HG03196 (cell line): Measurements from ENCODE around the gene SYTL3.
"Not testable (repeated sequence)": the region's sequence is repeated elsewhere in the genome, so short reads cannot be mapped to it uniquely, and the experiment has no call there.

Source experiments
- ATAC-seq: cut with Tn5 transposase; IDR thresholded peaks from one replicate; pipeline ENCODE4 v1.9.1; 2021; ENCODE audit not compliant: unreplicated experiment

SYTL3 gene

DNA sequence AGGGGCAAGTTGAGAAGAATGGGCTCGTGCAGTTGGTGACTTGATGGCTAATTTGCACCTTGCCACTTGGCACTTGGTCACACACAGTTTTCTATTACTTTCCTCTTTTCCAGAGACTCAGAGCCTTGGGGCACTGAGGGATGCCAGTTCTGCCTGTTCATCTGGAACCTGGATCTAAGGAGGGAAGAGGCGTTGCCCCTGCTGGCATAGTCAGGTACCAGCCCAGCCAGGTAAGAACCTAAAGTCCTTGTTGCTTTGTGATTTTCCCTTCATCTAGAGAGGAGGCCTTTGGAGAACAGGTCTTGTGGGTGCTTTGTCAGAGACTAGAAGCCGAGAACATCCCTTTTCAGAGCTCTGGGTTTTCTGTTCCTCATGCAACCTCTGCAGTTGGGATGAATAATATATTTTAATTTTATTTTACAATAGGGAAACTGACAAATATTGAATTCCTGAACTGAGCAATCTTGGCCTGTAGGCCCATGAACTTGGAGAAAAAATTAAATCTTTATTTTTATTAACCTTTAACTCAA is 11.4 kb downstream of the SYTL3 start:
- no peak for ATAC-seq

DNA sequence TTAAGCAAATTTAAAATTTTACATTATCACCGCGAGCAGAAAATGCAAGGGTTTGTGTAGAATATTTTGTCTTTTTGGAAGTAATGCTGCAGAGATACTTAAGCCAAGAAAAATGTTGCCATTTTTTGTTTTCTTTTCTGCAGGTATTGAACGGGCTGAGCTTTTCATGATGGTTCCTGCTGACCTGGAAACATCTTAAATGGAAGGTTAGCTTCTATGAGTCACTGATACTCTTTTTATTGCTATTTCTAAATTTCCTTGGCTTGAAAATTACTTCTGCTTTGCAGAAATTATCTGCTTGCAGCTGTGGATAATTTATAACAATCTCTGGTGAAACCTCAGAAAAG is 12.7 kb downstream of the SYTL3 start:
- ATAC-seq, result no peak

DNA sequence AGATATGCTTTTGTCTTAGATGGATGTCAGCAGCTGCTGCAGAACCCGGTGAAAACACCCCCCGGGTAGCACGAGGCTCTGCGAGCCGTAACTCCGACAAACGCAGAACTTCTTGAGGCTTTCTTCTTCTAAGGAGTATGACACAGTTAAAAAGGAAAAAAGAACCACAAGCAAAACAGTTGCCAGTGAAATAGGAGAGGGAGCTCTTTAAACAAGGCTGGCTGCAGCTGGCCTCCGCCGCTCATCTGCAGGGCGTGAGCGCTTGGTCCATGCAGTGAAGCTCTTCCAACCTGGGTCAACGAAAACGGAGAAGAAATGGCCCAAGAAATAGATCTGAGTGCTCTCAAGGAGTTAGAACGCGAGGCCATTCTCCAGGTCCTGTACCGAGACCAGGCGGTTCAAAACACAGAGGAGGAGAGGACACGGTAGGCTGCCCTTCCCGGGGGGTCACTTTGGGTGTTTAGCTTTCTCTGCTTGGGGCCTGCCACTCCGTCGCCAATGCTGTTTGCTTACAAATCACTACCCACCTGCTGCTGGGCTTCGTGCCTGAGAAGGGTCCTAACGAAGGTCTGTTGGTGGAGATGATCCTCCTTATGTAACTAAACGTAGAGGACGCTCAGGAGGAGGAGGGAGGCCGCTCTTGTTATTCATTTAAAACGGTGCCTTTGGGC is 13.2 kb downstream of the SYTL3 start:
- ATAC-seq, result no peak

DNA sequence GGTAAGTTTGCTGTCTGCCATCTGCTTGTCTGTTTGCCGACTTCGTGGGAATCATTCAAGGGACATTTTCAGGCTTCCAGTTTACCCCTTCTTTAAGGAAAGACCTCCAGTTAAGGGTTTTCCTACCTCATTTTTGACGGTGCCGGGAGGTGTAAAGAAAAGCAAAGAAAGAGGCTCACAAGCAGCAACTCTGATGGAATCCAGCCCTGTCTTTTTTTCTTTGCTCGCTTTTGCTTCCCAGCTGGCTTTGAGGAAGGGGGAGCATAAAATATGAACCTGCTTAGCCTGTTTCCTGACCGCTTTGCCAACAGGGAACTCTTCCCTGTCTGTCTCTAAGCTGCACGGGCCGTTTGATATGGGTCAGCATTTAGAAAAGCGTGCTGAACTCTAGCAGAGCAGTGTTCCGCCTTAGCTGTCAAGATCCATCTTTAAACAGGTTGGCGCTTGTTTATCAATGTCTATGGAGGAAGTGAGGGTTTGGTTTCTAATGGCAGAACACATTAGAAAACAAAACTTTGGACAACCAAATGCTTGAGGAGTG is 13.8 kb downstream of the SYTL3 start:
- no peak for ATAC-seq

DNA sequence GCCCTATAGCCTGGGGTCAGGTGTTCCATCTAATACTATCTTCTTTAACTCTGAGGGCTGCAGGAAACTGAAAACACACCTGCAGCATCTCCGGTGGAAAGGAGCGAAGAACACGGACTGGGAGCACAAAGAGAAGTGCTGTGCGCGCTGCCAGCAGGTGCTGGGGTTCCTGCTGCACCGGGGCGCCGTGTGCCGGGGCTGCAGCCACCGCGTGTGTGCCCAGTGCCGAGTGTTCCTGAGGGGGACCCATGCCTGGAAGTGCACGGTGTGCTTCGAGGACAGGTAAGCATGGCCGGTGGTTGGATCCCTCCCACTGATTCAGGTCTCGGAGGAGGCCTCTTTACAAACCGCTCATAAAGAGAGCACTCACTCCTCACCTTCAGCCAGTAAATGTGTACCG is 15.5 kb downstream of the SYTL3 start:
- ATAC-seq, result no peak

DNA sequence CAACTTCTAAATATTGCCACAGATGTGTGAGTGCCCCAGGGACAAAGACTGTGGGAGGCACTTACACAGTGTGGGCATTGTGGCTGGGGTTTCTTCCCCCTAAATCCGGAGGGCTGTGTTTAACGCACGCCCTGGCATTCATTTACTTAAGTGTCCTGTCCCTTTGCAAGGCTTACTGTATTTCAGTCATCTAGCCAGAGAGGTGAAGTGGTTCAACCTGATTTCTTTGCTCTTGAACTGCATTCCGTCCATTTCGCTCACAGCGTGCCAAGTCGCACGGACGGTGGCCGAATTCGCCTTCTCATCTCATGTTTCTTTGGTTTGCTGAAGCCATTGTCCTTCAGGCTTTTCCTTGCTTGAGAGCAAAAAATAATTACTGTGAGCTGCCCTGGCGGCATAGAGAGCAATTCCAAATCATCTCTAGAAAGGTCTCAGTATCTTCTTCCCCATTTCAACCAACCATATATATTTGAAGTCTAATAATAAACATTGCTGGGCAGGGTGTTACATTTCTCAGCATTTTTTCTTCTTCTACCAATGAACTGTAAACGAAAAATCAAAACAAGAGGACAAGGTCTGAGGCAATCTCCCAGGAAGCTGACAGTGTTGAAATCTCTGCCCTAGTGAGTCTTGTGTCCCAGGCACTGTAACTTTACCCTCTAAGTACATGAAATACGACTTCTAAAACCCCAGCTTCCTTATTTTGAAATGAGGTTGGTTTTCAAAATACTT is 16.9 kb downstream of the SYTL3 start:
- no peak for ATAC-seq

DNA sequence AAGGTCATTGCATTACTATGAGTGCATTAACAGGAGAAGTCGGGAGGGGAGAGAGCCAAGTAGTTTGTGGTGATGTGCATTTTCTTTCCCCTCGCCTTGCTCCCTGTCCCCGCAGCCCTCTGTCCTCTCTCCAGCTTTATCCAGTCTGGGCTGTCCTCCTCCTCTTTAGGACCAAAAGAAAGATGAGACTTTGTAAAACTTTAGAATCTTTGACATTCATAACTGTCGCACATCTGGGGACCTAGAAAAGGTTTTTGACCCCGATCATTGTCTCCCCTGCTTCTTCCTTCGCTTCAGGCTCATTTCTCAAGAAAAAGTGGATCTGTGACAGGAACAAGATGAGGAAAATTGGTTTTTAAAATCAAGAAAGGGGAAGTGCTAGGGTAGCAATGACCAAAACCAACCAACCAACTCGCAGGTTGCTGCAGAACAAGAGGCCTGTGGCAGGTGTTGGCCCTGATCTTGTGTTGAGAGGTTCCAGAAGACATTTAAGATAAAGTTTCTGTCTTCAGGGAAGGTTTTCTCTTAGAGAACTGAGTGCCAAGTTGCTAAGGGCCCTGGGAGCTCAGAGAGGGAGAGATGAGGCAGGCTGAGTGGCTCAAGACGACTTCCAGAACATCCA is 17.6 kb downstream of the SYTL3 start:
- no peak for ATAC-seq

DNA sequence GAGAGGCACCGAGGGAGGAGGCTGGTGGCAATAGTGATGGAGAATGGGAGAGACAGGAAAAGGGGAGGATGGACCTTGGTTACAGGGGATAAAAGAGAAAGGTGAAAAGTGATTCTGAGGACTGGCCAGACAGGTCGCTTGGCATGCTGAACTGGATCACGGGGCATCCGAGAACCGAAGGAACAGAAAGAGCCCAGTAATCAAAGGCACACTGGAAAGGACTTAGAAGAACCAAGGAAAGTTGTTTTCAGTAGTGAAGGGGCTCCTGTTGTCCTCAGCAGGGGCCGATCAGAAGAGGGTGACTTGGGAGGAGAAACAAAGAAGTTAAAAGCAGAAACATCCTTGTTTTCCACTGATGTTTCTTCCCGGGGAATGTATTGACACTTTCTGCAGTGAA is 18.9 kb downstream of the SYTL3 start:
- ATAC-seq, result no peak

DNA sequence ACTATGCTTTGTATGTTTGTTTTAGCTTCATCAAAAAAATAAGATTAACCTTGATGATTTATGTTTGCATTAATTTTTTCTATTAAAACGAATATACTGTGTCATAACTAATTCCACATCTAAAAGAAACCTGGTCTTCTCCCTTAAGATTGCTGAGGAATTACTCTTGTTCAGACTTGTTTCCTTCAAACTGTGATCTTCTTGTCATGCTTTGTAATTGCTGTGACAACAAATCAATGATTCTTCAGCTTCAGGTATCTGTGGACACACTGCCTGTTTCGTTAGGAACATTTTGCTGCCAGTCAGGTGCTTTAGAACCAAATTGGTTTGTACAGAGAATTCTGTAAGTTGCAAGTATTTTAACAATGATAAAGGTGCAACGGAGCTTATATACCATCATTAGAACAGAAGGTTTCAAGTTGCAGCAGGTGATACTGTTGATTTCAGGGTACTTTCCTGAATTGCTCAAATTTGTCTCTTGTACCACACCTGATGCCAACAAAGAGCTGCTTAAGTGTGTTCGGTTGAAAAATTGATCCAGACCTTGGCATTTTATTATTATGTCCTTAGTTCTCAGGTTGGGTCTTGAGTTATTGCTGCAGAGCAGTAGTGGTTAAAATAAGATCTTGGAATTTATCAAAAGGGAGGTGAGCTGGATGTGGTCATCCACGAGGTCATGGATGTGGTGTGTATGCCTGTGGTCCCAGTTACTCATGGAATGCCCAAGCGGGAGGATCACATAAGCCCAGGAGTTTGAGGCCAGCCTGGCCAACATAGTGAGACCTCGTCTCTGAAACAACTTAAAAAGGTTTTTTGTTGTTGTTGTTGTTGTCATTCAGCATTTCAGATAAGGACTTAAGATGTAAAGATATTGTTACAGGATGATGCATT is 19.5 kb downstream of the SYTL3 start:
- ATAC-seq, result no peak

DNA sequence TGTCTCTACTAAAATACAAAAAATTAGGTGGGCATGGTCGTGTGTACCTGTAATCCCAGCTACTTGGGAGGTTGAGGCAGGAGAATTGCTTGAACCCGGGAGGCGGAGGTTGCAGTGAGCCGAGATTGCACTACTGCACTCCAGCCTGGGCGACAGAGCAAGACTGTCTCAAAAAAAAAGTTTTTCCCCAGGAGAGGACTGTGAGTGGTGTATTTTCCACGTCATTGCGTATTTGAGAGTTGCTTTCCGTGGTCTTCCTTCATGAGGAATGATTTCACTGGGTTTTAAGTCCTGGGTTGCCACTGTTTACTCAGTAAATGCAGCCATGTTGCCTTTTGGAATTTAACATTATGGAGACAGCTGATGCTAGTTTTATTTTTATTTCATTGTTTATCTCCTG is 22.3 kb downstream of the SYTL3 start:
- ATAC-seq, result not testable (repeated sequence)

DNA sequence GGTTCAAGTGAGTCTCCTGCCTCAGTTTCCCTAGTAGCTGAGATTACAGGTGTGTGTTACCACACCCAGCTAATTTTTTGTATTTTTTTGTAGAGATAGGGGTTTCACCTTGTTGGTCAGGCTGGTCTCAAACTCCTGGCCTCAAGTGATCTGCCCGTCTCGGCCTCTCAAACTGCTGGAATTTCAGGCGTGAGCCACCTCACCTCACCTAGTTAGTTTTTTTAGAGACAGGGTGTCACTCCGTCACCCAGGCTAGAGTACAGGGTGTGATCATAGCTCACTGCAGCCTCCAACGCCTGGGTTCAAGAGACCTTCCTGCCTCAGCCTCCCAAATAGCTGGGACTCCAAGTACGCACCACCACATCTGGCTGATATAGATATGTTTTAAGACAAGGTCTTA is 22.9 kb downstream of the SYTL3 start:
- no peak for ATAC-seq

DNA sequence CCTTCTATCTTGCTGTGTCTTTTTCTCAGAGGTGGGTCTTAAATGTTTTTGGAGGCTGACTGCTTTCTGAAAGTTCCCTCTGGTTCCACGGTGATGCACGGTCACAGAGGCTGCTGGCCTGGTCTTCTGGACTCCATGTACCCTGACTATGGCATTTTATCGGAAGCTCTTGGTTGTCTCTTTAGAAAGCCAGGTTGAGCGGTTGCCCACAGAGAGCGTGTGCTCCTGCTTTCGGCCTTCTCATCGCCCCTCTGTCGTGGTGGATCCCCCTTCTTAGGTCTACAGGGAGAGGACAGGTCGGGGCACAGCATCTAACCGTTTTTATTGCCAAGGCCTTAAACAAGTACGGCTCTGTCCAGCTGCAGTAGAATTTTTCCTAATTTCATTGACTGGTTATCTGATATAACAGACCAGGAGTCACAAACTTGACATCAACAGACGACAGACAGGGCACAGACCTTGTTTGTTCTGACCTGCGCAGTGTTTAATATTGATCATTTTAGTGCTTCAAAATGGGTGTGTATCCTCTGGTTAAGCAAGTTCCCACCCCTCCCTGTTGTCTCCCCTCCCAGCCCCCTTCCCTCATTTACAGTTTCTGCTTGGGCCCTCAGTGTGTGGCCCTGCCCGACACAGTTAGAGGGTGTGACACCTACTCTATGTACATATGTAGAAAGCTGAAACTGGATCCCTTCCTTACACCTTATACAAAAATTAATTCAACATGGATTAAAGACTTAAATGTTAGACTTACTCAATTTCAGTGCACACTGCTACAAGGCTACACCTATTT is 24.7 kb downstream of the SYTL3 start:
- no peak for ATAC-seq

DNA sequence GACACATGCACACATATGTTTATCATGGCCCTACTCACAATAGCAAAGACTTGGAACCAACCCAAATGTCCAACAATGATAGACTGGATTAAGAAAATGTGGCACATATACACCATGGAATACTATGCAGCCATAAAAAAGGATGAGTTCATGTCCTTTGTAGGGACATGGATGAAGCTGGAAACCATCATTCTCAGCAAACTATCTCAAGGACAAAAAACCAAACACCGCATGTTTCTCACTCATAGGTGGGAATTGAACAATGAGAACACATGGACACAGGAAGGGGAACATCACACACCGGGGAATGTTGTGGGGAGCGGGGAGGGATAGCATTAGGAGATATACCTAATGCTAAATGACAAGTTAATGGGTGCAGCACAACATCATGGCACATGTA is 27.2 kb downstream of the SYTL3 start:
- not testable (repeated sequence) for ATAC-seq

DNA sequence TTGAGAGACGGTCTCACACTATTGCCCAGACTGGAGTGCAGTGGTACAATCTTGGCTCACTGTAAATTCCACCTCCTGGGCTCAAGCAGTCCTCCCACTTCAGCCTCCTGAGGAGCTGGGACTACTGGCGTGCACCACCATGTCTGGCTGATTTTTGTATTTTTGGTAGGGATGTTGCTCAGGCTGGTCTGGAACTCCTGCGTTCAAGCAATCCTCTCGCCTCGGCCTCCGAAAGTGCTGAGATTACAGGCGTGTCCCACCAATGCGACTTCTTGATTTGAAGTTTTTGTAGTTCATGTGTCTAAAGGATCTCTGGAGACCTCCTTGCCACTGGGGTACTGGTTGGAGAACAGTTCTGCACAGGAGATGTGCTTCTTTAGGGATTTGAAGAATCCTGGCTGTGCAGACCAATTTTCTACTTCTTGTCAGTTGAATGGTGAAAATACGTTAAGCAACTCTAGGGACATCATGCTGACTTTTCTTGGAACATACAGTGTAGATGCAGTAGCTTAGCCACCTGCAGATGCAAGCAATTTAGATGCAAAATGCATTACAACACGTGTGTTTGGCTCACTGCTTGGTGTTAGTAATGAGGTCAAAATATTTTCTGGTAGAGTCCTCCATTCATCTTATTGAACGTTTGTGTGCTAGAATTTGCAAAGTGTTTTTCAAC is 28.2 kb downstream of the SYTL3 start:
- ATAC-seq, result no peak

DNA sequence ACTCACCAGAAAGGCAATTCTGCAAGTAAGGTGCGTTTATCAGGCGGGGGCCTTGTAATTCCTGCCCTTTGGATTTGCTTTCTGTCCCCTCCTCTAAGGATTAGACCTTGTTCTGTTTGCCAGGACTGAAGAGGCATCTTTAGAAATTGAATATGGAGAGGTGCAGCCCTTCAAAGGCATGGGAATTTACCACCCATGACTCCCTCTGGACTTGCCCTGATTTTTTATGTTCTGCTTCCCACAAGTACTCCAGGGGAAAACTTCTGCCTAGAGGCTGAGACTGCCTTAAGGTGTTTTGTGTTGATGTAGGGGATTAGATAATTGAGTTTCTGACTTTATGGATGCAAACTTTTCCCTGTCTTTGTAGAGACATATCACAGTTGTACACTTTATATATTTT is 30.2 kb downstream of the SYTL3 start:
- no peak for ATAC-seq

DNA sequence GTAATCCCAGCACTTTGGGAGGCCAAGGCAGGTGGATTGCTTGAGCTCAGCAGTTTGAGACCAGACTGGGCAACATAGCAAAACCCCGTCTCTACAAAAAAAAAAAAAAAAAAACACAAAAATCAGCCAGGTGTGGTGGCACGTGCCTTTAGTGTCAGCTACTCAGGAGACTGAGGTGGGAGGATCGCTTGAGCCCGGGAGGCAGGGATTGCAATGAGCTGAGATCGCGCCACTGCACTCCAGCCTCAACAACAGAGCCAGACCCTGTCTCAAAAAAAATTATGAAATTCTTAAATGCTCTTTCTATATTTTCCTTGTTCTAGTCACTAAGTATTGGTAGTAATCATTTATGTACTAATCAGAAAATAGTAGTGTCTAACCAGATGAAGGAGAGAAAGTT is 30.6 kb downstream of the SYTL3 start:
- ATAC-seq, result no peak

DNA sequence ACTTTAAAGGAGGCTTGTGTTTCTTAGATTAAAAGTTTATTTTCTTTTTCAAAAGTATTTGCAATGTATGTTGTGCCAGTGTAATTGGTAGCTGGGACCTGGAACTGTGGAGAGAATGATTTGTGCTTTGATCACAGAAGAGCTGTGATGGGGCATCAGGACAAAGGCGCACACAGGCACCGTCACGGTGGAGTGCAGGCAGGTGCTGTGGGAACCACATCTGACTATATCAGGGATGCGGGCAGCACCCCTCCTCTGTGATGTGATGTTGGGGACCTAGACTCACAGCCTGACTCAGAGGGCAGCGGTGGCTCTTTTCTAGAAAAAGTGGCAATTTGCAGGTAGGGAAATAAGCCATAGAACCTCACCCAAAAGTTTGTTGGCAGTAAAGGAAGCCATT is 34.5 kb downstream of the SYTL3 start:
- ATAC-seq, result no peak

DNA sequence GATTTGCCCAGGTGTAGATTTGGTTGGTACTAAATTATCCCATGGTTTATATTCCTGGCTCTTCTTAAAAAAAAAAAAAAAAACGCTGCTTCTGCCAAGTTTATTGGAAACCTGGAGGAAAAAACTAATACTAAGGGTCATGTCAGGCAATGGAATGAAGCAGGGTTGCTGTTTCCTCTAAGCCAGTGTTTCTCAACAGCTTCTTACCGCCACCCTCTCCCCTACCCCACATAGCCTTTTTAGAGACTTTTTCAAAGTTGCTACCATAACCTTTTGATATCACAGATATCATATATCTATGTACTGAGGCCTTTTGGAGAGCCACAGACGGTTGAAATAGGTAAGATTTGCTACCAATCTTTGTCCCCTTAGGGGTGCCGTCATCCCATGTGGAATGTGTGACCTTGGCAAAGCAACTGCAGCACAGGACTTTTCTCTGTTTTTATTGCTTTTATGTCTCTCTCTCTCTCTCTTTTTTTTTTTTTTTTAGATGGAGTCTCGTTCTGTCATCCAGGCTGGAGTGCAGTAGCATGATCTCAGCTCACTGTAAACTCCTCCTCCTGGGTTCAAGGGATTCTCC is 35.0 kb downstream of the SYTL3 start:
- no peak for ATAC-seq

DNA sequence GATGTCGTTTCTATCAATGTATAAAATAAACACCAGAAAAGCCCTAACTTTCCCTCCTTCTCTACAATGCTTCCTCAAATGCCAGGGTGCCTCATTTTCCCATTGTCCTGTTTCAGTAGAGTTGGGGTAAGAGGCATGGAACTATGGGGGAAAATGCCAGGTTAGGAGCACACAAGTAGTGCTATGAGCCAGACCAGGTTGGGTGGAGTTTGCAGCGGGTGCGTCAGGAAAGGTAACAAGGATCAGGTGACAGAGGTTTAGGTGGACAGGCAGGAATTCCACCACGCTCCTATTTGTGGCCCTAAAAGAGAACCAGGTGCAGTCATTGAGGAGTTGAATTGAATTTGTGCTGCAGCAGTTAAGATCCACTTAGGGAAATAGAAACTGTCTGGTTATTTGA is 36.5 kb downstream of the SYTL3 start:
- ATAC-seq, result no peak
